Measurements from ENCODE around the gene LRP1-AS. TPM values are rescaled to one million over a fixed set of nuclear protein-coding genes. Genes with fewer than 3 reads are reported as not detected.
A peak's percentile ranks its signal among the peaks of the same experiment; 100 is the strongest.

LRP1-AS gene
- total and polyA plus RNA-seq, 4 donors, result not detected

GRCh38 chr12:57191410-57191809 is 44.0 kb upstream of the LRP1-AS start:
- H3K36me3 ChIP-seq (ENCODE audit: control insufficient read depth in 1 of 2, insufficient read depth in 2 of 2, low read length in 1 of 2), result peaks cover 9 to 33% of the 10 kb centered on the region in 2 donors
- no peaks in the 10 kb centered on the region for H3K9me3 ChIP-seq (ENCODE audit: control insufficient read depth, low read length)

DNA sequence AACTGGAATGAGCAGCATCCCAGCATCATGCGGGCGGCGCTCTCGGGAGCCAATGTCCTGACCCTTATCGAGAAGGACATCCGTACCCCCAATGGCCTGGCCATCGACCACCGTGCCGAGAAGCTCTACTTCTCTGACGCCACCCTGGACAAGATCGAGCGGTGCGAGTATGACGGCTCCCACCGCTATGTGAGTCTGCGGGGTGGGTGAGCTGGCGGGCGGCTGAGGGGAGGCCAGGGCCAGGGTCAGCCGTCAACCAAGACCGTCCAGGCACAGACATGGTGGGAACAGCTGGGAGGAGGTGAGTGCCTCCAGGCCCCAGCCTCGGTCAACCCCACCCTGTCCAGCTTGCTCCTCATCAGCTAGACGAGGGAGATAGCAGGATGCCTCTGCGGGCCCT is 43.4 kb upstream of the LRP1-AS start:
- no peaks in the 10 kb centered on the region for H3K4me1 ChIP-seq (ENCODE audit: control insufficient read depth in 1 of 2, insufficient read depth in 2 of 2, low read length in 2 of 2)
- H3K27ac ChIP-seq (ENCODE audit: low read depth in 1 of 2, low read length in 2 of 2), result no peak overlapping the region
- intact Hi-C loops (cut with DNase I), result no loop called here
- H3K27me3 ChIP-seq (ENCODE audit: control insufficient read depth in 1 of 2, insufficient read depth in 2 of 2, low read length in 1 of 2), result no peaks in the 10 kb centered on the region
- 91 to 93% methylated on average over 23 of the region's 23 CpGs for WGBS, 2 donors
- H3K36me3 ChIP-seq (ENCODE audit: control insufficient read depth in 1 of 2, insufficient read depth in 2 of 2, low read length in 1 of 2), result peaks cover 9 to 31% of the 10 kb centered on the region in 2 donors
- ATAC-seq (ENCODE audit: low FRiP score), result no peak
- no peaks in the 10 kb centered on the region for H3K9me3 ChIP-seq (ENCODE audit: control insufficient read depth, low read length)
- no peak for DNase-seq
- no peak overlapping the region for H3K4me3 ChIP-seq (ENCODE audit: low read length in 2 of 2)

More at GRCh38 chr12:57191410-57191809, 44.0 kb upstream of the LRP1-AS start:
- no peaks in the 10 kb centered on the region for H3K4me1 ChIP-seq (ENCODE audit: control insufficient read depth in 1 of 2, insufficient read depth in 2 of 2, low read length in 2 of 2)
- H3K27me3 ChIP-seq (ENCODE audit: control insufficient read depth in 1 of 2, insufficient read depth in 2 of 2, low read length in 1 of 2), result no peaks in the 10 kb centered on the region
- H3K27ac ChIP-seq (ENCODE audit: low read depth in 1 of 2, low read length in 2 of 2), result no peak overlapping the region
- 85 to 88% methylated on average over 11 of the region's 11 CpGs for WGBS, 2 donors
- DNase-seq, result no peak
- no peak for ATAC-seq (ENCODE audit: low FRiP score)
- no peak overlapping the region for H3K4me3 ChIP-seq (ENCODE audit: low read length in 2 of 2)
- intact Hi-C loops (cut with DNase I), result no loop called here

GRCh38 chr12:57190037-57190436 is 42.6 kb upstream of the LRP1-AS start:
- no peaks in the 10 kb centered on the region for H3K9me3 ChIP-seq (ENCODE audit: control insufficient read depth, low read length)
- H3K36me3 ChIP-seq (ENCODE audit: control insufficient read depth in 1 of 2, insufficient read depth in 2 of 2, low read length in 1 of 2), result peaks cover 9 to 27% of the 10 kb centered on the region in 2 donors
- DNase-seq (peak in 1 of 2 donors; percentile 66), ATAC-seq (ENCODE audit: low FRiP score) (no peak)
- H3K27me3 ChIP-seq (ENCODE audit: control insufficient read depth in 1 of 2, insufficient read depth in 2 of 2, low read length in 1 of 2), result no peaks in the 10 kb centered on the region
- intact Hi-C loops (cut with DNase I), result no loop called here
- H3K4me3 ChIP-seq (ENCODE audit: low read length in 2 of 2), result no peak overlapping the region
- H3K4me1 ChIP-seq (ENCODE audit: control insufficient read depth in 1 of 2, insufficient read depth in 2 of 2, low read length in 2 of 2), result no peaks in the 10 kb centered on the region
- no peak overlapping the region for H3K27ac ChIP-seq (ENCODE audit: low read depth in 1 of 2, low read length in 2 of 2)
- 11 to 25% methylated on average over 6 of the region's 6 CpGs for WGBS, 2 donors

DNA sequence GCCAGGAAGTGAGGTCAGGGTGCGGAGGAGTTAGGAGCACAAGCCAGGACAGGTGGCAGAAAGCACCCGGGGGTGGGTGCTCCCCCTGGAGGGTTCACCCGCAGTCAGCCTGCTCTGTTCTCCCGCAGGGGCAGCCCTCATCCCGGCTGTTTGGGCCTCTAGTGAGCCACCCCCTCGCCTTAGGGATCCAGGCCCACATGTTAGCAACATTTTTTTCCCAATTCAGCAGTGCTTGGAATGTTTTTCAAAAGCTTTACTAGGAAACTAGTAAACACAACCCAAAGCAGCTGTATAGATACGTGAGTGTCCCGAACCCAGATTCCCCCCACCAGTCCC is 40.6 kb upstream of the LRP1-AS start:
- H3K27ac ChIP-seq (ENCODE audit: low read depth in 1 of 2, low read length in 2 of 2), result no peak overlapping the region
- H3K4me1 ChIP-seq (ENCODE audit: control insufficient read depth in 1 of 2, insufficient read depth in 2 of 2, low read length in 2 of 2), result no peaks in the 10 kb centered on the region
- H3K4me3 ChIP-seq (ENCODE audit: low read length in 2 of 2), result no peak overlapping the region
- WGBS, 2 donors, result 75 to 77% methylated on average over 7 to 8 of the region's 8 CpGs
- intact Hi-C loops (cut with DNase I), result no loop called here
- peaks cover 4 to 21% of the 10 kb centered on the region in 2 donors for H3K36me3 ChIP-seq (ENCODE audit: control insufficient read depth in 1 of 2, insufficient read depth in 2 of 2, low read length in 1 of 2)
- DNase-seq (no peak), ATAC-seq (ENCODE audit: low FRiP score) (no peak)
- H3K9me3 ChIP-seq (ENCODE audit: control insufficient read depth, low read length), result no peaks in the 10 kb centered on the region
- no peaks in the 10 kb centered on the region for H3K27me3 ChIP-seq (ENCODE audit: control insufficient read depth in 1 of 2, insufficient read depth in 2 of 2, low read length in 1 of 2)

- intact Hi-C loops (cut with DNase I), result no loop called here
- Histone ChIP-seq H3K36me3 (ENCODE audit: control insufficient read depth in 1 of 2, insufficient read depth in 2 of 2, low read length in 1 of 2) (peaks cover 4 to 19% of the 10 kb centered on the region in 2 donors), H3K27ac (ENCODE audit: low read depth in 1 of 2, low read length in 2 of 2) (no peak overlapping the region), H3K27me3 (ENCODE audit: control insufficient read depth in 1 of 2, insufficient read depth in 2 of 2, low read length in 1 of 2) (no peaks in the 10 kb centered on the region), H3K9me3 (ENCODE audit: control insufficient read depth, low read length) (no peaks in the 10 kb centered on the region), H3K4me3 (ENCODE audit: low read length in 2 of 2) (no peak overlapping the region), H3K4me1 (ENCODE audit: control insufficient read depth in 1 of 2, insufficient read depth in 2 of 2, low read length in 2 of 2) (no peaks in the 10 kb centered on the region)
- WGBS, 2 donors, result 58 to 59% methylated on average over 21 of the region's 21 CpGs
- ATAC-seq (ENCODE audit: low FRiP score) (no peak), DNase-seq (no peak)
Observed at GRCh38 chr12:57187222-57188089, 40.0 kb upstream of the LRP1-AS start.

DNA sequence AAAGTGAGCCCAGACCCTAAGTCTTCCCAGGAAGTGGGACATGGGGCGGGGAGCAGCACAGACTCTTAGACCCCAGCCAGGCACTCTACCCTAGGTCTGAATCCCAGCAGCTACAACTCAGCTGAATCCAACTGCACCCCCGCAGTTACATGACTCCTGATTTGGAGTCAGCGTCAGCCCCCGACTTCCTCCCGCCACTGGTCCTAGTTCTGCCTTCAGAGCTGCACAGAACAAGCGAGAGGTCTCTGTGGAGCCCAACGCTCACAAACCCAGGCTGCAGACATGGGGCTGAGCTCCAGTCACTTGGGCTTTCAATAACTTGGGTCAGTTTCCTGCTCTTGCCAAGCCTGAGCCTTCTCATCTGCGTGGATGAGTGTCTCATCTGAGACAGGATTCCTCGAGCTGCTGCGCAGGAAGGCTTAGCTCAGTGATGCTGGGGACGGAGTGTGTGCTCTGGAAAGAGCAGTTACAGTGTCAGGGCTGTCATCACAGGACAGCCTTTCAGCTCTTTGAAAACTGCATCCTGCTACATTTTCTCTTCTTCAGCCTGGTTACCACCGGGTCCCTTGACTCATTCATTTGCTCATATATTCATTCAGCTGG is 38.6 kb upstream of the LRP1-AS start:
- H3K4me1 ChIP-seq (ENCODE audit: control insufficient read depth in 1 of 2, insufficient read depth in 2 of 2, low read length in 2 of 2), result no peaks in the 10 kb centered on the region
- WGBS, 2 donors, result 85 to 88% methylated on average over 12 of the region's 12 CpGs
- H3K4me3 ChIP-seq (ENCODE audit: low read length in 2 of 2), result no peak overlapping the region
- peaks cover 4 to 12% of the 10 kb centered on the region in 2 donors for H3K36me3 ChIP-seq (ENCODE audit: control insufficient read depth in 1 of 2, insufficient read depth in 2 of 2, low read length in 1 of 2)
- DNase-seq (no peak), ATAC-seq (ENCODE audit: low FRiP score) (no peak)
- H3K27me3 ChIP-seq (ENCODE audit: control insufficient read depth in 1 of 2, insufficient read depth in 2 of 2, low read length in 1 of 2), result no peaks in the 10 kb centered on the region
- intact Hi-C loops (cut with DNase I), result no loop called here
- H3K9me3 ChIP-seq (ENCODE audit: control insufficient read depth, low read length), result no peaks in the 10 kb centered on the region
- no peak overlapping the region for H3K27ac ChIP-seq (ENCODE audit: low read depth in 1 of 2, low read length in 2 of 2)

DNA sequence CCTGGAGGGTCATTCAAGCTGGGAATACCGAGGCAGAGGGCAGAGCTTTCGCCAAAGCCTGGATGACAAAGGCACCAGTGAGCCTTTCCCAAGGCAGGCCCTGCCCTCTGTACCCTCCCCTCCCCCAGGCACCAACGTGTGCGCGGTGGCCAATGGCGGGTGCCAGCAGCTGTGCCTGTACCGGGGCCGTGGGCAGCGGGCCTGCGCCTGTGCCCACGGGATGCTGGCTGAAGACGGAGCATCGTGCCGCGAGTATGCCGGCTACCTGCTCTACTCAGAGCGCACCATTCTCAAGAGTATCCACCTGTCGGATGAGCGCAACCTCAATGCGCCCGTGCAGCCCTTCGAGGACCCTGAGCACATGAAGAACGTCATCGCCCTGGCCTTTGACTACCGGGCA is 38.0 kb upstream of the LRP1-AS start:
- intact Hi-C loops (cut with DNase I), result no loop called here
- DNase-seq (no peak), ATAC-seq (ENCODE audit: low FRiP score) (no peak)
- no peaks in the 10 kb centered on the region for H3K4me1 ChIP-seq (ENCODE audit: control insufficient read depth in 1 of 2, insufficient read depth in 2 of 2, low read length in 2 of 2)
- H3K4me3 ChIP-seq (ENCODE audit: low read length in 2 of 2), result no peak overlapping the region
- H3K36me3 ChIP-seq (ENCODE audit: control insufficient read depth in 1 of 2, insufficient read depth in 2 of 2, low read length in 1 of 2), result peaks cover 4 to 12% of the 10 kb centered on the region in 2 donors
- WGBS, 2 donors, result 87 to 88% methylated on average over 25 of the region's 25 CpGs
- no peak overlapping the region for H3K27ac ChIP-seq (ENCODE audit: low read depth in 1 of 2, low read length in 2 of 2)
- no peaks in the 10 kb centered on the region for H3K27me3 ChIP-seq (ENCODE audit: control insufficient read depth in 1 of 2, insufficient read depth in 2 of 2, low read length in 1 of 2)
- no peaks in the 10 kb centered on the region for H3K9me3 ChIP-seq (ENCODE audit: control insufficient read depth, low read length)

- WGBS, 2 donors, result 90 to 93% methylated on average over 22 of the region's 22 CpGs
- H3K36me3 ChIP-seq (ENCODE audit: control insufficient read depth in 1 of 2, insufficient read depth in 2 of 2, low read length in 1 of 2), result peaks cover 4 to 13% of the 10 kb centered on the region in 2 donors
- intact Hi-C loops (cut with DNase I), result loop anchor here (2.0 to 5.0 kb wide), 3 partner anchors 59 to 117 kb away; no protein-coding TSS in a partner anchor
Observed at GRCh38 chr12:57183939-57184725, 36.7 kb upstream of the LRP1-AS start.

More at GRCh38 chr12:57183939-57184725, 36.7 kb upstream of the LRP1-AS start:
- no peak overlapping the region for H3K27ac ChIP-seq (ENCODE audit: low read depth in 1 of 2, low read length in 2 of 2)
- H3K4me3 ChIP-seq (ENCODE audit: low read length in 2 of 2), result no peak overlapping the region
- H3K4me1 ChIP-seq (ENCODE audit: control insufficient read depth in 1 of 2, insufficient read depth in 2 of 2, low read length in 2 of 2), result no peaks in the 10 kb centered on the region
- H3K27me3 ChIP-seq (ENCODE audit: control insufficient read depth in 1 of 2, insufficient read depth in 2 of 2, low read length in 1 of 2), result no peaks in the 10 kb centered on the region
- H3K9me3 ChIP-seq (ENCODE audit: control insufficient read depth, low read length), result no peaks in the 10 kb centered on the region
- no peak for ATAC-seq (ENCODE audit: low FRiP score)
- no peak for DNase-seq

Measured in aorta (tissue), 5 donors.